Measurements from ENCODE around the gene NBEA.

NBEA gene

DNA sequence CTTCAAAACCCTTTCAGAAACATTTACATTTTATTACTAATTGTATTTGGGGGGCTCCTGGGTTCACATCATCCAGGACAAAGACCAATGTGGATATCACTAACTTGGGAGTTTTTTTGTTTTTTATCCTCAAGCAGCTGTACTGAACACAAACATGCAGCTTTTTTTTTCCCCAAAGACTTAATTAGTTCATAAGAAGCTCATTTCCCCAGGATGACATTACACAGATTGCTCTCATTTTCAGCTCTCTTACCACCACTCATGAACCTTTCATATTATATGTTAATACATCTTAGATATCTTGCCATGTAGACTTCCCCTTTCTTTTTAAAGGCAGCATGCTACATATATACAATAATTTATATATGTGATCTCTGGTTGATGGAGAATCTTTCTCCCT, 653.1 kb downstream of the NBEA start:
- DNase-seq (ENCODE audit: low spot score) = no peak

DNA sequence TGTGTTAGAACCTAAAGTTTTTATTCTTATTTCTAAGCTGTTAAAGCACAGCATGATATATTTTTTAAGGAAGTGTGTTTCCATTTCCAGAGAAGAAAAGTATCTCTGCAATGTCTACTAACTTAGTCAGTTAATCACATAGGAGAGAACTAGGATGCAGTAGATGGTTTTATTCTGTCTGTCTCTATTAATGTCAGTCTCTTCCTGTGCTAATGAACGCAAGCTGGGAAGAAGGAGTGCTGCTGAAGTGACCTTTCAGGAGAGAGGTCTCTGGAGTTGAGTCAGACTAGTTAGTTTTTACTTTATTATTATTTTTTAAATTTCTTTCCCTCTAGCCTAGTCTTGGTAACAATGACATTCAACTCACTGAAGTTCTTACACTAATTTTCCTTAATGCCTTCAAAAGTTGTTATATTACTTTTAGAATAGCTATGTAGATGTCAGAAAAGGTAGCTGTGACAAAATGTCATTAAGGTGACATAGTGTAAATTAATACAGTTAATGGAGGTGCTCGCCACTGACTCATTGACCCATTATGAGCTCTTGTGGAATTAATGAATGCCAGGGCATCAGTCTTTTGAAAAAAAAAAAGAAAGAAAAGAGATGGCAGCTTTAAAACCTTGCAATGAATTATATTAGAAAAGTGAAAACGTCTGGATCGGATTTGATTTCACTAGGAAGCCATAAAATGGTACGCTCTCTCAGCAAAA, 654.4 kb downstream of the NBEA start:
- DNase-seq (ENCODE audit: low spot score) = no peak

DNA sequence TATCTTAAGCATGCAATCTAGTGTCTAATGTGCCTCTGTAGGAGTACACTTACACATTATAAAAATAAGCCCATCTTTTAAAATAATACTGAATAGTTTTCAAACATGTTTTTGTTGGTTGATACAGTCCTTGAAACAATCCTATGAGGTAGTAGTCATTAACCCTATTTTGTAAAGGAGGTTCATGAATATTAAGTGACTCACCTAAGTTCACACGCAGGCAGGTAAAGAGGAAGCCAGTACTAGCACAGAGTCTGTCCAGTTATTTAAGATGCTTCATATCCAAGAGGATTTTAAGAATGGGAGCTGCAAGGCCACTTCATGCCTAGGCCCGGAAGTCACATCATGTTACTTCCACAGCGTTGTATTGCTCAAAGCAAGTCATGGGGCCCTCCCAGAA, 655.4 kb downstream of the NBEA start:
- no peak for DNase-seq (ENCODE audit: low spot score)

DNA sequence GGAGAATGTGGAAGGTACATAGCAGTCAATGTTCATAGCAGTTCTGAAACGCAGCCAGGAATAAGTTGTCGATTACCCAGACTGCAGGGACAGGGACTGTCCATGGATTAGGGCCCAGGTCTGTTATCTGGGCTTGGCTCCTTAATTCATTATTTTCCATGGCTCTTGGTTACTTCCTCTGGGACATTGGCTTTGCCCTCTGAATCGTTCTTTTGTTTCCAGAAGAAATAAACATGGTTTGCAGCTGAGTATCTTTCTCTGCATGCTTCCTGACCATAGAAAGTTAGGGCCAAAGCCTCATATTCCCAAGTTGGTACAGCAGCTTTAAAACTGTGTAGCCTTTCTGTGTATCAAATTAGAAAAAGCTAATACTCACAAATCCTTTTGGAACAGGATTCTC, 656.2 kb downstream of the NBEA start:
- DNase-seq (ENCODE audit: low spot score) = no peak

DNA sequence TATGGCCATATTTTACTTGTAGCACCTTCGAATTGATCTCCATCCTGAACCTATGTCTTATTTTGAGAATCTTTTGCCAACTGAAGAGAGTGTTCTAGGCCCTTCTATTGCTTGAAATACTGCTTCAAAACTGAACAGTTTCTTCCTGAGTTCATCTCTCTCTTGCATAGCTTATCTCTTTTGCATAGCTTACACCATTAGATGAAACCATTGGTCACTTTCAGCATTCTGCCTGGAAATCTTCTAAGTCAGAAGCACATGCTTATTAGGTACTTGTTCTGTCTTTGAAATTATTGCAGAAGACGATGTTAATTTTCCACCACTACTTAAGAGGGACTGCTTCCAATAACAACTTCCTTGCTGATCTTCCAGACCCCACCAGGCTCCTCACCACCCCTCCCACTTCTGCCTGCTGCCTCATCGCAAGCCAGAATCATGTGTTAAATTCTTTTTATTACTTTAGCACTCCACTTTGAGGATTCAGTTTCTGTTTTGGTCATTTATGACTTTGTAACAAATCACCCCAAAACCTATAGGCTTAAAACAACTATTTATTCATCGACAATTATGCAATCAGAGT, 656.8 kb downstream of the NBEA start:
- no peak for DNase-seq (ENCODE audit: low spot score)

DNA sequence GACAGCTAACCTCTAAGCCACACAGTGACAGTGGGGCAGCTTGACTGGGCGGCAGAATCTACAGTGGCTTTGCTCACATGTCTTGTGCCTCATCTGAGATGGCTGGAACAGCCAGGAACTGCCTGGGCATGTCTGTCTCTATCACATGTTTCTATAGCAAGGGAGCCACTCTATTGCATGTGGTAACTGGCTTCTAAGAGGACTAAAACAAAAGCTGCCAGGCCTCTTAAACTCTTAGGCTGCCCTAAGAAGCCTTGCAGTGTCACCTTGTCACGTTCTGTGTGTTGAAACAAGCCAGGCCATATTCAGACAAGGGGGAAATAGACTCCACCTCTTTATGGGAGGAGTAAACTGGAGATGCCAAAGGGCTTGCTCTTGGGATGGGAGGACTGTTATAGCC, 657.3 kb downstream of the NBEA start:
- DNase-seq (ENCODE audit: low spot score) = no peak

DNA sequence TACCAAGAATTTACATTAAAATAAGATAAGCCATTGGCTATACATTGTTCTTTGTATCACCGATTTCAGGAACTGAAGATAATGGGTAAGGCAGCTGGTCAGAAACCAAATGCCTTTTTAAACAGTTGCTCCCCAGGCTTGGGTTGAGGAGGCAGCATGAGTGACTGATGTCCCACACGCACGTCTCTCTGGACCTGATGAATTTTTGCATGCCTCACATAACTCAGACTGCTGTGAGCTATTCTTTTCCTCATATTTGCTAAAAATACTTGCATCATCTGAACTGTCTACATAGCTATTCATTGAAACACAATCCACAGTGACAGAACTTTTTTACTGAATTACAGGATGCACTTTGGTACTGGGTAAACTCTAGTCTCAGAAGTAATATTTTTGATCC, 658.1 kb downstream of the NBEA start:
- peak; percentile 3 for DNase-seq (ENCODE audit: low spot score)

DNA sequence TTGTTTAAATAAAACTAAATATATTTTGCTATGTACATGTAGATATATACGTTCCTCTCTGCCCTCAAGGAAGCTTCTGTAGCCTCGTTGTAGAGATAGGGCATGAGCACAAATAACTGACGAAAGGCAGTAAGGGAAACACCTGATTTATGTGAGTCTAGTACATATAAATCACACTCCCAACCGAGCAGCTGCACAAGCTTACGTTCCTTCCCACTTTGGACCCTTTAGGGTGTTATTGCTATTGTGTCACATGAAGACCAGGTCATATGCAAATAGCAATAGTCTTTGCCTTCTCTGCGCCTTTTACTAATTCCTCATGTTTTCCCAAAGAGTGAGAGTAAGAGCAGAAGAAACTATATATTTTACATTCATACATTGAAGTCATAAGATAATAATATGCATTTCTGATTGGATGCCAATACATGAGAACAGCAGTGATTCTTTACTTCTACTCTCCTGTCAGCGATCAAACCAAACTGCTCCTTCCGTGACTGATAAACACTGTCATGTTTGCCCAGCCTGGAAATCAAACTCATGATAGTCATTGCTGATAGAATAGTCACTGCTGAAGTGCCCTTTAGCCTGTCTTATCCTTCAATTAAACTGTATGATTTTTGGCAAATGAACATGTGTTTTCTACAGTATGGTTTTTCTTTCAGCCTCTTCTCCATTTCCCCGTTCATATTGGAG, 661.7 kb downstream of the NBEA start:
- DNase-seq (ENCODE audit: low spot score) = no peak

DNA sequence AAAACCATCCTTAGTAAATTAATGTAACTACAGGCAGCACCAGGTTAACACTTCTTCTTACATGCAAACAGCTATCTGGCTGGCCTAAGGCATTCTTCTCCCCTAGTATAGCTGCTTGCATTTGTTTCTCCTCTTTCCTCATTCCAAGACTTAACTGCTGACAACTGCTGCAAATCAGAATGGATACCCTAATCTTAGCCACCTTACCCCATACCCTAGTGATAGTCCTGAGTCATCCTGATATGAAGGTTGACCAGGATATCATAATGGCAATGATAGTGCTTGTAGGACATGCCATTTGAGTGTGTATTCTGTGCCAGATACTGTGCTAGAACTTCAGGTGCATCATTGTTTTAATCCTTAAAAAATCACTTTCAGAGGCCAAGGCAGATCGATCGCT, 672.6 kb downstream of the NBEA start:
- DNase-seq (ENCODE audit: low spot score) = no peak

DNA sequence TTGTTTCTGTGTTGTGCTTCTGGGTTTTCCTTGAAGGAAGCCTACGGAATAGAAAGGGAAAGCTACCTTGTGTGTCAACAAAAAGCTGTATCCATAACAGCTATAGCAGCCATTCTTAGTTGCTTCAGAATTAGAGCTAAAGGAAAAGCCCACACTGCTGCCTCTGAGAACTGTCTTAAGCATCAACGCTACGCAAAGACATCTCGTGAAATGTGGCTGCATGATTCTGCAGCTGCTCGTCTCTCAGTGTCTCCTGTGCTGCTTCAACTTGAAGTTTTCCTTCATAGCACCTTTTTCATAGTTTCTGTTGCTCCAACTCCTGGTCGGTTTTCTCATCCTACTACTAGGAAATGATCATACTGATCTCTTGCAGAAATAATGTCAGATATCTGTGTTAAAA, 675.4 kb downstream of the NBEA start:
- DNase-seq (ENCODE audit: low spot score) = no peak

DNA sequence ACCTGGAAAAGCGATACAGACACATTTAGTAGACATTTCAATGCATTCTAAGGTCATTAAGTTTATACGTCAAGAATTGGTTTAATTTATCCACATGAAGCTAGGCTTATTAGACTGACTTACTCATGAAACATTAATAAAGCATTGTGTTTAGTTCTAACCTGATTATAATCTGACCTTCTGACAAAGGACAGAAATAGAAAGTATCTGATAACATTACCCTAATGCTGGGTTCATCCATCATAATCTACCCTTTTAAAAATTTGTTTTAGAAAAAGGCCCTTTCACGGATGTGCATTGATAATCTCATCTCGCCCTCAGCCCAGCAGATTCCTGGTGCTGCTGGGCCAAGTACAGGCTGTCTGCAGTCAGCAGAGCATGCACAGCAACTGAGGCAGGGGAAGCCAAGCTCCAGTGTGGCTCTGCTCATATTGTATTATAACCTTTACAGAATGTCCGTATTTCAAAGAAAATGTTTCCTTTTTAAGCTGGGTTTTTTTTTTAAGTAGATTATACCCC, 676.6 kb downstream of the NBEA start:
- DNase-seq (ENCODE audit: low spot score) = no peak

DNA sequence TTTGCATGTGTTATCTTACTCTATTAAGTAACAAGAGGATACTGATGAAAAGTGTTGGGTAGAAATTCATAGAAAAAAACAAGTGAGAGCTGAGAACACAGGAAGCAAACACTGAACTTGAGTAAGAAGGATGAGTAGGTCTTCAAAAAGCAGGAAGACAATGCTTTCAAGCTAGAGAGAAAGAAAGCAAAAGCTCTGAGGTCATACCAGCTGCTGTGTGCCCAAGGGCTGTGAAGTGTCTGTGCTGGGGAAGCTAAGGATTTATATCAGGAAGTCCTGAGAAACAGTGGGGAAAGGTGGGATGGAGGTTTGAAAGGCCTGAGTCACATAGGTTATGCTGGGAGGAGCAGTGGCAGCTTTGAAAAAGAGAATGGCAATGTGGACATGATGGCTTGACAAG, 679.9 kb downstream of the NBEA start:
- DNase-seq (ENCODE audit: low spot score) = no peak

DNA sequence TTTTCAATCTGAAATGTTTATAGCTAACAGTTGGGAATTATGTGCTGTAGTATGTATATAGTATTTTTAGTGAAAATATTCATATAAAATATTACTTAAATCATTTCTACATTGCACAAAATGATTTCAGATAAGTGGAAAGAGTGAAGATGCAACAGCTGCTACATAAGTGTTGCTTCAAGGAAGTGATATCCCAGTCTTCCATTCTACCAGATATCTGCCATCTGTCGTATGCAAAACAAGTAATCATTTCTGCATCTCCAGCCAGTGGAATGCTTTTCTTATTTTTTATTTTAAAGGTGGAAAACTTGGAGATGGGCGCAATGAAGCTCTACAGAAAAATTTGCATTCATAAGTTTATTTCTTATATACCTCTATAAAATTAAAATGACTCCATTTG, 687.0 kb downstream of the NBEA start:
- no peak for DNase-seq (ENCODE audit: low spot score)

DNA sequence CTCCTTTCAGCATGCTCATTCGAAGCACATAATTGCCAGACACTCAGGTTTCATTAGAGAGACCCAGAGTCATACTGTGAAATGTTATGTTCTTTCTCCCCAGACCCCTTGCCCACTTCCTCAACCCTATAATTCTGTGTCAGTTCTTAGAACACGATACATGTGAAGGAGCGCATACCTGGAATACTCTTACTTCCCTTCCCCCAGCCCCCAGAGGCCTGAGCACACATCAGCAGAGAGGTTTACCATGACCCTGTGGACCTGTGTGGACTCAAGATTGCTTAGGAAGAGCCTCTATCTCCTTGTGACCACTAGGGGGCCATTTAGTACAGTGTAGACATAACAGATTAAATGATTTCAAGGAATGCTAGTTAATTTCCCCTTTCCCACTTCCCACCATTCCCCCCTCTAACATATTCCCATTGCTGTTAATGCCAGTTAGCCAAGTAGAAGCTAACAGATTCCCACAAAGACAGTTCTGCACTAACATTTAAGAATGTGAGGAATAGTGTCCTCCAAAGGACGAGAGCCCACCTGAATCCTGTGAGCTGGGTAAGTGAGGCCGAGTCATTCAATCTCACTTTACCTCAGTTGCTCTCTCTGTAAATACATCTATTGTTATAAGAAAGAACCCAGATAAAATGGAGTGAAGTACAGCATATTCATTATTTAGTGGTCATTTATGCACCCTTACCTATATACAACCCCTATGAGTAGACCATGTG, 688.6 kb downstream of the NBEA start:
- DNase-seq (ENCODE audit: low spot score) = peak; percentile 18

DNA sequence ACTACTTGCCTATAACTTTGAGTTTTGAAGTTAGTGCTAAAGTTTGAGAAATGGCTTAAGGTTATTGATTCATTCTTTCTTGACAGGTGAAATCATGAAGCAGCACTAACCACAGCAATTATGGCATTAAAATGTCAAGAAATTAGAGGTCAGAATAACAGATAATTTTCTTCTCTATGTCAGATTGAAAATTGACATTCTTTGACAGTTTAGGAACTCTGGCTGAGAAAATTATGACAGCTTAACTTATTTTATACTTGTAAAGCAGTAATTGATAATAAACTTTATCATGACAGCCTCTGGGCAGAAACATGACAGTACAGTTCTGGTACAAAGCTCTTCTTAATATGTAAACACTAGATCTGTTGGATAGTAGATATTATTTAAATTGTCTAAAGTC, 689.6 kb downstream of the NBEA start:
- DNase-seq (ENCODE audit: low spot score) = no peak

DNA sequence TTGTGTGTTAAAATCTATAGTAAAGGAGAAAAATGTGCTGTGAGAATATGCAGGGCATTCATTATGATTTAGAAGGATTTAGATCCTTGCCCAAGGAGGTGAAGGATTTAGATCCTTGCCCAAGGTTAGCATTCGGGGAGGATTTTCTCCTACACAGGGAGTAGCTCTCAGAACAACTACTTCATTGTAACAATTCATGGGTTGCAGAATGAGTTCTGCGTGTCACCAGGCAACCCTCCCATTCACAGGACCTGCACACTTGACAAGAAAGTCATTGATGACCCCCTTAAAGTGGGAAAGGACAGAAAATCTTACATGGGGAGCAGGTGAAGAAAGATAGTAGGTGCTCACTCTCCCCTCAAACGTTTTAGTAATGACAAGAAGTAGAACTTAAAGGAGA, 701.6 kb downstream of the NBEA start:
- no peak for DNase-seq (ENCODE audit: low spot score)

DNA sequence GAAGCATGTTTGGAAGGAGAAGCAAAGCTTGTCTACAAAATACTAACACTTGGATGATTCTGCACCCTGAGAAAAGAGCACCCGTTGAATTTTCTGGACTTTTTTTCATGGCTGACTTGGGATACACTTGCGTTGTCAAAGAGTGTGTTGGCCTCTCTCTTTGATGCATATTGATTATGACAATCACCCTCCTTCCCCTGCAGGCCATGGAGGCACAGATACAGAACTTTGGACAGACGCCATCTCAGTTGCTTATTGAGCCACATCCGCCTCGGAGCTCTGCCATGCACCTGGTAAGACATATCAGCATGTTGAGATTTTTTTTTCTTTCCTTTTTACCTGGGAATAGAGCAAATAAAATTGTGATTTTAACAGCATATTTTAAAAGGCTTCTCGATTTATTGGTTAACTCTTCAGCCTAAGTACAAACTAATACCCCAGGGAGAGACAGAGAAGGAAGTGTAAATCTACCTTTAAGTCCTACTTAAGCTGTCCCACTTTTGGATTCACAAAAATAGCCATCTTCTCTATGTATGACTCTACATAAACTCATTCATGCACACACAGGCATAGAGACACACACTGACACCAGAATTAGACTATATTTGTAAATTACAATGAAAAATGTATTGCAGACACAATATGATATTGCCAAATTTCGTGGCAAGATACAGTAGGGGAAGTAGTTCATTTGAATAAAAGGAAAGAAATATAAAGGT, 704.1 kb downstream of the NBEA start:
- no peak for DNase-seq (ENCODE audit: low spot score)

DNA sequence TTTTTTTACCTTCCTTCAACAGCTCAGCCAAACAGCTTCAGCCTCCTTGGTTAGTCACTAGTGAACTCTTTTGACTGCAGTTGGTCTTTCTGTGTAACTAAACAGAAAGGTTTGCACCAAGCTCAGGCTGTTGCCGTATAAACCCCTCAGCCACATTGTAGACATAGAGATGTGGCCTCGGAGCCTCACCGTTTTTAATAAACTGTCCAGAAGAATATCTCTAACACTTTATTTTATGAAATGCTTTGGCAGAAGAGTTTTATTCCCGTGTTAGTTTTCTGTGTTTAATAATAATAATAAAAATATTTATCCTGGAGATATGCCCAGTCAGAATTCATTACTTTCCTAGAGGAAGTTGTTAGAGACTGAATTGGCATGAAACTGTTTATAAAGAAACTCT, 706.1 kb downstream of the NBEA start:
- peak; percentile 9 for DNase-seq (ENCODE audit: low spot score)

DNA sequence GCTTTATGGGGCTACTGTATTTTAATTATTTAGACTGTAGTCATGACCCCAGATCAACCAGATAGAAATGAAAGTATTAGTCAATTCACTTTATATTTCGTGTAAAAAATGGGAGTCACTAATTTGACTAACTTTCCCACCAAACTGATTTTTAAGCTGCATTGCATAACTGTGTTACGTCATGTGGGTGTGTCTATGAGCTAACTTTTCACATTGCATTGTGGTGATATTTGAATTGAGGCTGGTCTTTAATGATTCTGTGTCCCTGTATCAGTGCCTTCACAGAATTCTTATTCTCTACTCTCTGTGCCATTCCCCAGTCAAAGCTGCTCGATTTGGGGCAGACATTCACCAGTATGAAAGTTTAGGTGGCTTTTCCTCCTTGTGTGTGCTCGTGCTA, 707.1 kb downstream of the NBEA start:
- DNase-seq (ENCODE audit: low spot score) = no peak

DNA sequence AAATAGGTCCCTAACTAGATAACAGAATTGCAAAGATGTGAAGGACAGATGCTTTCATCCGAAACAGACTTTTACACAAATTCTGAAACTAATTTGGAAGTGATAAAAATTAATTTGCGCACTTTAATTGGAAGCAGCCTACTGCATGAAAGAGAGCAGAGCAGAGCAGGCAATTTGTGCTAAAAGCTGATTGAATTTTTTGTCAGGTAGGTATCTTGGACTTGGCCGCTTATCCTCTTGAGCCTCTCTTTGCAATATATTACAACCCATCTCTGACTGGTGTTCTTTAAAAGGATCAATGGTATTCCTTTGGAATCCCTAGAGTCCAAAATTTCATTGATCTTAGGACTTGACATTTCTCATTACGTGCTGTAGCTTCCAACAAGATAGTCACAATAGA, 717.7 kb downstream of the NBEA start:
- DNase-seq (ENCODE audit: low spot score) = no peak

DNA sequence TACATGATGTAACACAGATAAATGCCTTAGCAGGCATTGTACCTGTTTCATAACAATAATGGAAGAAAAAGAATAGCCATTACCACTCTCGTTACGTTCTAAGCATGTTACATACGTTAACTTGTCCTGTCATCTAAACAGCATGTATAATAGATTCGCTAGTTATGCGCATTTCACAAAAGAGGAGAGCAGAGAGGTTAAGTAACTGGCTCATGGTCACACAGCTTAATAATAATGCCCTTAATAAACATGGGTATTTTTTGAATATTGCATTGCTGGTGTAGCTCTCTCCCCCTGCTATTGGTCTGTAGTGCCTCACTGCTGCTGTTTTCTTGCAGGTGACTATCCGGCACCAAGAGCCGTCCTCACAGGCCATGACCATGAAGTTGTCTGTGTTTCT, 722.7 kb downstream of the NBEA start:
- no peak for DNase-seq (ENCODE audit: low spot score)

DNA sequence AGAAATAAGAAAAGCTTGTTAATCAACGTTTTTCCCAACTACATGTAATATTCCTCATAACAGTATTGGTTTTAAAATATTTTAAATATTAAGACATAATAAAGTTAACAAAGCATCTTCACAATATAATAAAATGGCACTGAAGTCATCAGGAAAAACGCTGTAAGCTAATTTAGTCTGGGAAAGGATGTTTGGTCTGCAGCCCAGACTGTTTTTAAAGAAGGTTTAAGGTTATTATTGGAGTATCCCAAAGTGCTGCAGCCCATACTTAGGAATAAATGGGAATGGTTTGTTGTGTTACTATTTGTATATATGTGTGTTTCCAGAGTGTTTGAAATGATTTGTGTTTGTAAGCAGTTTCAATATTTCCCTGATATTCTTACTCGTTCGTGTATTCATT, 727.3 kb downstream of the NBEA start:
- DNase-seq (ENCODE audit: low spot score) = no peak
